ENCODE data around the gene DTNBP1. TPM values are rescaled to one million over a fixed set of nuclear protein-coding genes. Genes with fewer than 3 reads are reported as not detected.

DTNBP1 gene
- total RNA-seq, 1 experiment from 2014 or later = 12.8 TPM

DNA sequence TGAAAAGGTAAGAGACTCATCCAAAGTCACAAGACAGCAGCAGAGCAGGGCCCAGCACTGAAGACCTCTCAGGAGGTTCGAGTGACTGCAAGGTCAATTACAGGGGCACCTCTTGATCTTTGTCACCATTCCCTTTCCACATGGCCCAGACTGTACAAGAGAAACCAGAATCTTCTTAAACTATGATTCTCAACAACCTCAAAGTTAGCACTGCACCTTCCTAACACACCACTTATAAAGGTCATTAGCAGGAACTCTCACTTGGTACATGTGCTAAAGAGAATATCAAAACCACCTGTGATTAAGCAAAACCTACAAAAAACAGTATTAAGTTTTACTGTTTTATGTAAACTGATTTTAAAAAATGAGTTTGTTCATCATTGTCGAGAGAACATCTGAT is 70.2 kb downstream of the DTNBP1 start:
- H3K4me1 Mint-ChIP-seq (ENCODE audit: low read depth, unreplicated experiment) = peaks cover 6% of the 10 kb centered on the region
- intact Hi-C loops (cut with micrococcal nuclease; ENCODE audit: unreplicated experiment) = no loop called here
- H3K27ac Mint-ChIP-seq (ENCODE audit: unreplicated experiment) = no peak overlapping the region
- H3K4me3 Mint-ChIP-seq (ENCODE audit: low read depth, unreplicated experiment) = no peak overlapping the region
- CTCF ChIA-PET = no interaction called here
- H3K9me3 Mint-ChIP-seq (ENCODE audit: low read depth, unreplicated experiment) = no peaks in the 10 kb centered on the region
- no TSS peak for BruUV-seq (replicated peaks)
- H3K36me3 Mint-ChIP-seq (ENCODE audit: insufficient read depth, unreplicated experiment) = no peaks in the 10 kb centered on the region
- H3K27me3 Mint-ChIP-seq (ENCODE audit: unreplicated experiment) = no peaks in the 10 kb centered on the region
- TF ChIP-seq, protein P1, sequence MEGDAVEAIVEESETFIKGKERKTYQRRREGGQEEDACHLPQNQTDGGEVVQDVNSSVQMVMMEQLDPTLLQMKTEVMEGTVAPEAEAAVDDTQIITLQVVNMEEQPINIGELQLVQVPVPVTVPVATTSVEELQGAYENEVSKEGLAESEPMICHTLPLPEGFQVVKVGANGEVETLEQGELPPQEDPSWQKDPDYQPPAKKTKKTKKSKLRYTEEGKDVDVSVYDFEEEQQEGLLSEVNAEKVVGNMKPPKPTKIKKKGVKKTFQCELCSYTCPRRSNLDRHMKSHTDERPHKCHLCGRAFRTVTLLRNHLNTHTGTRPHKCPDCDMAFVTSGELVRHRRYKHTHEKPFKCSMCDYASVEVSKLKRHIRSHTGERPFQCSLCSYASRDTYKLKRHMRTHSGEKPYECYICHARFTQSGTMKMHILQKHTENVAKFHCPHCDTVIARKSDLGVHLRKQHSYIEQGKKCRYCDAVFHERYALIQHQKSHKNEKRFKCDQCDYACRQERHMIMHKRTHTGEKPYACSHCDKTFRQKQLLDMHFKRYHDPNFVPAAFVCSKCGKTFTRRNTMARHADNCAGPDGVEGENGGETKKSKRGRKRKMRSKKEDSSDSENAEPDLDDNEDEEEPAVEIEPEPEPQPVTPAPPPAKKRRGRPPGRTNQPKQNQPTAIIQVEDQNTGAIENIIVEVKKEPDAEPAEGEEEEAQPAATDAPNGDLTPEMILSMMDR (IDR thresholded peaks at IDR 0.05; ENCODE audit: unreplicated experiment) = no peak
- DNase-seq = no peak

DNA sequence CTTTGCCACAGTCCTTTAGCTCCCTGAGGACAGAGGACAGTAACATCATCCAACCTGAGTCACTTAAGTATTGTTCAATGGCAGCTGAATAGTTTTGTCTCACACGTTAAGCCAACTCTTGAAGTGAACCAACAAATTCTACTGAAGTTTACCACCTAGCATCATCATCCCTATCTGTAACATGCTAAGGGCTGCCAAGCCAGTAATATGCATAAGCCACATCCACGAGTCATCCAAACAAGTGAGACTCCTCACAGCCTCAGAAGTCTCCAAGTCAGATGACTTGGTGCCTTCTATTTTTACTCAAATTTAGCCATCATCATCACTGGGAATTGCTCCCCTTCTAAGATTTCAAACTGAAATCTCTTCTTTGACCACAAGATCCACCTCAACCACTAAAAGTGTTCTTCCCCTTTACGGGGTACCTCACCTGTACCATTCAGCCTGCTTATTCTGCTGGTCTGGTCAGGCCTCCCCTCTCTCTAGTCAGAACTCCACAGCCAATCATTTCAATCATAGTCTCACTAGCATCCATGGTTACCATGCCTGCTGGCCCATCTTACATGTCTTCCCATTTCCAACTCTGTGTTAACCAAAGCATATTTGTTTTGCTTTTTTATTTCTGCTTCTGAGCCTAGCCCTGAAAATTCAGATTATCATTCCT is 73.7 kb downstream of the DTNBP1 start:
- no peaks in the 10 kb centered on the region for H3K4me1 Mint-ChIP-seq (ENCODE audit: low read depth, unreplicated experiment)
- H3K9me3 Mint-ChIP-seq (ENCODE audit: low read depth, unreplicated experiment) = no peaks in the 10 kb centered on the region
- no peaks in the 10 kb centered on the region for H3K27me3 Mint-ChIP-seq (ENCODE audit: unreplicated experiment)
- no peak overlapping the region for H3K4me3 Mint-ChIP-seq (ENCODE audit: low read depth, unreplicated experiment)
- DNase-seq = no peak
- no peak overlapping the region for H3K27ac Mint-ChIP-seq (ENCODE audit: unreplicated experiment)
- TF ChIP-seq, protein P1 (IDR thresholded peaks at IDR 0.05; ENCODE audit: unreplicated experiment) = no peak
- no TSS peak for BruUV-seq (replicated peaks)
- CTCF ChIA-PET = no interaction called here
- intact Hi-C loops (cut with micrococcal nuclease; ENCODE audit: unreplicated experiment) = no loop called here
- H3K36me3 Mint-ChIP-seq (ENCODE audit: insufficient read depth, unreplicated experiment) = no peaks in the 10 kb centered on the region

DNA sequence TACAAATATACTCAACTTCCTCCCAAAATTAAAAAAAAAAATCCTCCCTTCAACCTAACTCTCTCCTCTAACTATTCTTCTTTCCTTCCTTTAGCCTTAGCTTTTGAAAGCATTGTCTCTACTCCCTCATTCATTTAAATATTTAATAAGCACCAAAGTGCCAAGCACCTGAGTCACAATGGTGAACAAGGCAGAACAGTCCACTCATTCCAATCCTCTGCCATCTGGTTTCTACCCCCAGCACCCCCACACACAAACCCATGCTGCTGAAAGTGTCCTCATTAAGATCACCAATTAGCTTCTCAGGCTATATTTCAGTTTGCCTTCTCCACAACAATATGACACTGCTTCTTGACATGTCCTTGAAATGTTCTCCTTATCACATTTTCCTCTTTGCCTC is 76.3 kb downstream of the DTNBP1 start:
- Mint-ChIP-seq H3K4me1 (ENCODE audit: low read depth, unreplicated experiment) (no peaks in the 10 kb centered on the region), H3K36me3 (ENCODE audit: insufficient read depth, unreplicated experiment) (no peaks in the 10 kb centered on the region), H3K27me3 (ENCODE audit: unreplicated experiment) (no peaks in the 10 kb centered on the region), H3K27ac (ENCODE audit: unreplicated experiment) (no peak overlapping the region), H3K4me3 (ENCODE audit: low read depth, unreplicated experiment) (no peak overlapping the region), H3K9me3 (ENCODE audit: low read depth, unreplicated experiment) (no peaks in the 10 kb centered on the region)
- DNase-seq = no peak
- CTCF ChIA-PET = interaction anchor here (0.5 kb wide), 2 partner anchors 466 to 1489 kb away, joined by 3 to 6 read pairs; no protein-coding TSS in a partner anchor
- intact Hi-C loops (cut with micrococcal nuclease; ENCODE audit: unreplicated experiment) = no loop called here
- TF ChIP-seq, protein P1 (IDR thresholded peaks at IDR 0.05; ENCODE audit: unreplicated experiment) = no peak
- BruUV-seq (replicated peaks) = no TSS peak

DNA sequence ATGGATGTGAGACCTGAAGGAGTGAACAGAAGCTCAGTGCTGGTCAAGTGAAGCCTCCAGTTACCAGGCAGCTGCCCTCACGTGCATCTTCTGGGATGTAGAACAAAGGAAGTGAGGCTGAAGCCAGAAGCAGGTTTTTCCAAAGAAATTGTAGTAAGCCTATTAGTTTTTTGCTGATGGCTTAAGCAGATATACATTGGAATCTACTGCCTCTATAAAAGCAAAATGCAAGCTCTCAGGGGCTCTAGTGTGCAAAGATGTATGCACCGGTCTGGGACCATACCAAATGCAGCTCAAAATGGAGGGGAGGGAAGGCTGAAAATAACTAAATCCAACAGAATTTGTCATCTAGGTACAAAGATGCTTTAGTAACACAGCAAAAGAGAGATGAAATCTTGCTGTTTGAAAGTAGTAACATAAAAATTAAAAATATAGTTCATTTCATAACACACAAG is 77.0 kb downstream of the DTNBP1 start:
- no peaks in the 10 kb centered on the region for H3K4me1 Mint-ChIP-seq (ENCODE audit: low read depth, unreplicated experiment)
- no peaks in the 10 kb centered on the region for H3K9me3 Mint-ChIP-seq (ENCODE audit: low read depth, unreplicated experiment)
- no peaks in the 10 kb centered on the region for H3K27me3 Mint-ChIP-seq (ENCODE audit: unreplicated experiment)
- intact Hi-C loops (cut with micrococcal nuclease; ENCODE audit: unreplicated experiment) = no loop called here
- CTCF ChIA-PET = interaction anchor here (0.5 kb wide), 1 partner anchor 465 kb away, joined by 6 read pairs; no protein-coding TSS in a partner anchor
- H3K4me3 Mint-ChIP-seq (ENCODE audit: low read depth, unreplicated experiment) = no peak overlapping the region
- H3K36me3 Mint-ChIP-seq (ENCODE audit: insufficient read depth, unreplicated experiment) = no peaks in the 10 kb centered on the region
- DNase-seq = no peak
- no TSS peak for BruUV-seq (replicated peaks)
- TF ChIP-seq, protein P1 (IDR thresholded peaks at IDR 0.05; ENCODE audit: unreplicated experiment) = no peak
- H3K27ac Mint-ChIP-seq (ENCODE audit: unreplicated experiment) = no peak overlapping the region
